Activated T-cell treated with anti-CD3 and anti-CD28 coated beads for 24 hours (primary cell): Measurements from ENCODE around the gene LRPAP1.

ENCODE experiments used
- DNase-seq: peaks from one replicate; pipeline ENCODE4 v3.0.0-alpha.2; 2020; ENCODE audit warnings: low read depth

LRPAP1 gene

GRCh38 chr4:3531318-3531878, 824 bp downstream of the LRPAP1 start:
- no peak for DNase-seq

GRCh38 chr4:3530663-3531254, 1.5 kb downstream of the LRPAP1 start:
- DNase-seq: no peak

GRCh38 chr4:3530051-3530450, 2.2 kb downstream of the LRPAP1 start:
- no peak for DNase-seq

- no peak for DNase-seq
Observed at GRCh38 chr4:3529363-3529762, 2.9 kb downstream of the LRPAP1 start.

- DNase-seq: no peak
Observed at GRCh38 chr4:3527914-3528876, 4.0 kb downstream of the LRPAP1 start.

GRCh38 chr4:3527101-3527913, 4.9 kb downstream of the LRPAP1 start:
- DNase-seq: no peak

- DNase-seq: no peak
Observed at GRCh38 chr4:3526456-3526855, 5.8 kb downstream of the LRPAP1 start.

GRCh38 chr4:3525532-3526430, 6.4 kb downstream of the LRPAP1 start:
- no peak for DNase-seq

- no peak for DNase-seq
Observed at GRCh38 chr4:3524920-3525319, 7.3 kb downstream of the LRPAP1 start.

GRCh38 chr4:3524349-3524748, 7.9 kb downstream of the LRPAP1 start:
- DNase-seq: no peak

GRCh38 chr4:3523628-3524221, 8.5 kb downstream of the LRPAP1 start:
- DNase-seq: no peak

- no peak for DNase-seq
Observed at GRCh38 chr4:3523146-3523627, 9.0 kb downstream of the LRPAP1 start.

GRCh38 chr4:3522651-3523050, 9.6 kb downstream of the LRPAP1 start:
- no peak for DNase-seq

GRCh38 chr4:3522326-3522640, 9.9 kb downstream of the LRPAP1 start:
- no peak for DNase-seq

GRCh38 chr4:3521621-3522325, 10.4 kb downstream of the LRPAP1 start:
- DNase-seq: no peak

GRCh38 chr4:3520796-3521600, 11.2 kb downstream of the LRPAP1 start:
- no peak for DNase-seq

GRCh38 chr4:3520276-3520675, 11.9 kb downstream of the LRPAP1 start:
- DNase-seq: no peak

- DNase-seq: no peak
Observed at GRCh38 chr4:3519468-3520264, 12.6 kb downstream of the LRPAP1 start.
